Liver (tissue), 9 donors: ENCODE measurements around the gene CCDC88C. TPM values are rescaled to one million over a fixed set of nuclear protein-coding genes. Genes with fewer than 3 reads are reported as not detected.
"Not testable (repeated sequence)": the region's sequence is repeated elsewhere in the genome, so short reads cannot be mapped to it uniquely, and the experiment has no call there.

Experiments
- DNase-seq: peaks from one replicate; pipeline ENCODE4 v3.0.0-alpha.2; 2017; ENCODE audit warnings: low spot score
- H3K27ac ChIP-seq, 2 donors: one replicate each; pipeline ENCODE4 v1.7.0; 2013; ENCODE audit warnings: inconsistent platforms in 2 of 2, low read length in 2 of 2, control low read depth in 1 of 2, low read depth in 1 of 2, mild to moderate bottlenecking in 1 of 2
- H3K27me3 ChIP-seq, 4 donors: one replicate each; pipeline versions ENCODE4 v1.6.1 to v1.7.0; 2013; ENCODE audit warnings: low read length in 3 of 4, inconsistent platforms in 1 of 4, mild to moderate bottlenecking in 1 of 4, moderate library complexity in 1 of 4; ENCODE audit not compliant: control insufficient read depth in 4 of 4, insufficient read depth in 4 of 4
- H3K36me3 ChIP-seq, 4 donors: one replicate each; pipeline versions ENCODE4 v1.6.1 to v1.7.0; 2013; ENCODE audit warnings: low read length in 3 of 4, mild to moderate bottlenecking in 3 of 4, low read depth in 1 of 4, moderate library complexity in 1 of 4; ENCODE audit not compliant: control insufficient read depth in 4 of 4, insufficient read depth in 3 of 4
- H3K4me1 ChIP-seq, 4 donors: one replicate each; pipeline versions ENCODE4 v1.6.1 to v1.7.0; 2013; ENCODE audit warnings: low read length in 3 of 4, mild to moderate bottlenecking in 3 of 4, moderate library complexity in 1 of 4; ENCODE audit not compliant: control insufficient read depth in 4 of 4, insufficient read depth in 4 of 4
- H3K4me3 ChIP-seq, 3 donors: one replicate each; pipeline versions ENCODE4 v1.6.1 to v1.7.0; 2013; ENCODE audit warnings: low read length in 3 of 3, control low read depth in 1 of 3, low read depth in 1 of 3, mild to moderate bottlenecking in 1 of 3
- H3K9ac ChIP-seq, 2 donors: one replicate each; pipeline ENCODE4 v1.7.0; 2013; ENCODE audit warnings: low read length in 2 of 2, mild to moderate bottlenecking in 2 of 2, moderate library complexity in 2 of 2, control low read depth in 1 of 2, low read depth in 1 of 2
- H3K9me3 ChIP-seq, 4 donors: one replicate each; pipeline versions ENCODE4 v1.6.1 to v1.7.0; 2013; ENCODE audit warnings: low read length in 3 of 4; ENCODE audit not compliant: control insufficient read depth in 4 of 4
- ATF3 ChIP-seq: IDR thresholded peaks from 2 replicates; pipeline ENCODE4 v1.6.1; 2016; ENCODE audit warnings: antibody characterized with exemption
- EGR1 ChIP-seq, 2 donors: IDR thresholded peaks; 2 replicates each; pipeline ENCODE4 v1.6.1; 2016 to 2018; ENCODE audit warnings: antibody characterized with exemption in 2 of 2, low read depth in 2 of 2
- FOXA1 ChIP-seq: IDR thresholded peaks from 2 replicates; pipeline ENCODE4 v1.6.1; 2016; ENCODE audit warnings: antibody characterized with exemption
- FOXA2 ChIP-seq: IDR thresholded peaks from 2 replicates; pipeline ENCODE4 v1.6.1; 2016; ENCODE audit warnings: antibody characterized with exemption
- GABPA ChIP-seq, 2 donors: IDR thresholded peaks in 1 of 2; conservative IDR thresholded peaks in 1 of 2; 2 replicates each; pipeline ENCODE4 v1.6.1; 2016; ENCODE audit warnings: antibody characterized with exemption in 2 of 2, mild to moderate bottlenecking in 1 of 2, moderate library complexity in 1 of 2
- HNF4A ChIP-seq, 2 donors: conservative IDR thresholded peaks; 2 replicates each; pipeline ENCODE4 v1.6.1; 2016; ENCODE audit warnings: antibody characterized with exemption in 2 of 2, mild to moderate bottlenecking in 2 of 2
- HNF4G ChIP-seq: IDR thresholded peaks from 2 replicates; pipeline ENCODE4 v1.6.1; 2016; ENCODE audit warnings: antibody characterized with exemption
- JUND ChIP-seq, 2 donors: IDR thresholded peaks; 2 replicates each; pipeline ENCODE4 v1.6.1; 2016; ENCODE audit warnings: antibody characterized with exemption in 2 of 2
- MAX ChIP-seq: IDR thresholded peaks from 2 replicates; pipeline ENCODE4 v1.6.1; 2016; ENCODE audit warnings: antibody characterized with exemption
- NR2F2 ChIP-seq: IDR thresholded peaks from 2 replicates; pipeline ENCODE4 v1.6.1; 2016; ENCODE audit warnings: antibody characterized with exemption
- RAD21 ChIP-seq, 2 donors: IDR thresholded peaks; 2 replicates each; pipeline ENCODE4 v1.6.1; 2016; ENCODE audit warnings: antibody characterized with exemption in 2 of 2, mild to moderate bottlenecking in 2 of 2
- REST ChIP-seq: IDR thresholded peaks from 2 replicates; pipeline ENCODE4 v1.6.1; 2016; ENCODE audit warnings: antibody characterized with exemption, mild to moderate bottlenecking
- SP1 ChIP-seq: IDR thresholded peaks from 2 replicates; pipeline ENCODE4 v1.6.1; 2018; ENCODE audit warnings: antibody characterized with exemption, mild to moderate bottlenecking
- TAF1 ChIP-seq: conservative IDR thresholded peaks from 2 replicates; pipeline ENCODE4 v1.6.1; 2016; ENCODE audit warnings: antibody characterized with exemption, mild to moderate bottlenecking
- YY1 ChIP-seq: IDR thresholded peaks from 2 replicates; pipeline ENCODE4 v1.6.1; 2016; ENCODE audit warnings: antibody characterized with exemption, mild to moderate bottlenecking
- WGBS: extraction: QIAGEN DNeasy Blood & Tissue Kit; methylation state at CpG from one replicate; pipeline ENCODE4 v1.1.7; 2013; 5-methylcytosine and 5-hydroxymethylcytosine counted together
- polyA plus RNA-seq, 2 donors: library from polyadenylated mRNA; stranded (reverse) in 1 of 2; unstranded in 1 of 2; fragments of 200-250 nt in 1 of 2; fragments of >200 nt in 1 of 2; fragmentation: Nextera tagmentation in 1 of 2; extraction: Ambion mirVana in 1 of 2; gene quantifications; one replicate each; pipeline versions ENCODE4 v1.2.1 to v1.2.3, GENCODE V29; 2013 to 2015
- total RNA-seq, 2 donors: library from RNA; depleted of rRNA; stranded (reverse); fragments of >200 nt; gene quantifications; one replicate each; pipeline ENCODE4 v1.2.3, GENCODE V29; 2014
- donor health status: healthy.
- donor health status: healthy.
- donor health status: healthy.
- donor health status: healthy.
- donor health status: healthy.

CCDC88C gene
- total and polyA plus RNA-seq, 4 donors, result 1.3 to 10.8 (median 4.0) TPM

- peaks cover 1 to 38% (median 19%) of the 10 kb centered on the region in 4 donors for H3K36me3 ChIP-seq
- H3K4me1 ChIP-seq, H3K27ac ChIP-seq, H3K4me3 ChIP-seq, H3K9me3 ChIP-seq, H3K27me3 ChIP-seq, DNase-seq, H3K9ac ChIP-seq: not testable (repeated sequence)
- 84% methylated on average over 4 of the region's 4 CpGs for WGBS
Measured at GRCh38 chr14:91226360-91226759, 191.3 kb downstream of the CCDC88C start.

- Histone ChIP-seq H3K27ac (no peak overlapping the region), H3K36me3 (peaks cover 1 to 50% (median 21%) of the 10 kb centered on the region in 4 donors)
Measured at GRCh38 chr14:91225025-91225424, 192.6 kb downstream of the CCDC88C start.

More at GRCh38 chr14:91225025-91225424, 192.6 kb downstream of the CCDC88C start:
- Histone ChIP-seq H3K27me3 (no peaks in the 10 kb centered on the region), H3K9ac (no peak overlapping the region), H3K9me3 (peaks cover 0 to 2% (median 0%) of the 10 kb centered on the region in 4 donors), H3K4me3 (no peak overlapping the region), H3K4me1 (no peaks in the 10 kb centered on the region)
- TF ChIP-seq HNF4A (conservative IDR thresholded peaks at IDR 0.05) (no peak), NR2F2 (no peak), SP1 (no peak), YY1 (no peak), FOXA2 (no peak), HNF4G (no peak), REST (no peak), GABPA (IDR thresholded peaks at IDR 0.05 in 1 of 2, conservative IDR thresholded peaks at IDR 0.05 in 1 of 2) (no peak), EGR1 (IDR thresholded peaks at IDR 0.05; ENCODE audit: low read depth in 2 of 2) (no peak), TAF1 (no peak), JUND (IDR thresholded peaks at IDR 0.05) (no peak), RAD21 (IDR thresholded peaks at IDR 0.05) (no peak), MAX (no peak), ATF3 (no peak), FOXA1 (no peak)
- DNase-seq, result no peak
- 96% methylated on average over 7 of the region's 7 CpGs for WGBS
